Kidney glomerular epithelial cell (primary cell): ENCODE measurements around the gene TMEM106C.
A peak's percentile ranks its signal among the peaks of the same experiment; 100 is the strongest.

Experiments used
- DNase-seq: peaks from one replicate; lab custom pipeline; 2025; lab: John Stamatoyannopoulos, UW

TMEM106C gene

DNA sequence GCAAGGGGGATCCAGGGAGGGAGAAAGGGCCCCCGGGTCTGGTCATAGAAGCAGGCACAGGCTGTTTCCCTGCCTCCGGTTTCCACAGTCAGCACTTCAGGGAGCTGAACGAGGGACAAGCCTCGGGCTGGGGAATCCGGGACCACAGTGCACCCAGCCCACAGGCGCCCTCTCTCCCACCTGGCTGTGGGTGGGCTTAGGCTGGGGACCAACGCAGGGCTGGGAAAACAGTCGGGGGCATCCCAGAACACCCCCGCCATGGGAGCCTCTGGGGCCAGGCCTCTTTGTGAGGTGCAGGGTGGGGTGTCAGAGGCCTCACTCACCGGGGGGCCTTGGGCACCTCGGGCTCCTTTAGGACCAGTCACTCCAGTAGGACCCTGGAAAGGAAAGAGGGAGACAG is 16.3 kb downstream of the TMEM106C start:
- DNase-seq = no peak

GRCh38 chr12:47980197-47980596 is 16.8 kb downstream of the TMEM106C start:
- no peak for DNase-seq

- no peak for DNase-seq
These were observed 17.5 kb downstream of the TMEM106C start for GRCh38 chr12:47980779-47981495.

DNA sequence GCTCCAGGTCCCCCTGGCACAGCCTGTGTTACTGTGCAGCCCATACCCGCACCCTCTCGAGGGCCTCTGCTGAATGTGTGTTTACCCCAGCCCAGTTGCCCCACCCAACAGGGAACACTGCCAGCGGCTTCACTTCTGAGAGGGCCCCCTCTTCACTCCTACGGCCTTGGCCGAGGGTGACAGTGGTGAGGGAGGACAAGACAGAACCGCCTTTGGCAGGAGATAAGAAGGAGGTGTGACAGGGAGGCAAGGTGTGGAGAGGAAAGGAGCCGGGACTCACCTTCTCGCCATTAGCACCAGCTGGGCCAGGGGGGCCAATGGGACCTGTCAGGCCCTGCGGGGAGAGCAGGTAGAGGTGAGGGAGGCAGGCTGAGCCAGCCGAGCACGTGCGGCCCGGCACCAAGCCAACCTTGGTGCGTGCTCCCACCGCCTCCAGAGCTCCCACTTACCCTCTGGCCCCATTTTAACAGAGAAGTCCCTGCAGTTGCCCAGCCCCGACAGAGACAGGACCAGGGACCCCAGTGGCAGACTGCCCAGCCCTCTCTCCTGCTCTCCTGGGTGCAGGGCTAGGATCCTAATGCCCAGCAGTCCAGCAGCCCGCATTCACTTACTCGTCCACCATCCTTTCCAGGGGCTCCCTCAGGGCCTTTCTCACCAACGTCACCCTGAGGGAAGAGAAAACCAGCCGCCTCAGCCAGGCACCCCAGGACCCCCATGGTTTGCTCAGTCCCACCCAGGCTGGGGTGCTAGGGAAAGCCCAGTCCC is 18.3 kb downstream of the TMEM106C start:
- no peak for DNase-seq

- no peak for DNase-seq
These were observed 18.9 kb downstream of the TMEM106C start for GRCh38 chr12:47982311-47982710.

GRCh38 chr12:47982770-47983169 is 19.4 kb downstream of the TMEM106C start:
- DNase-seq = no peak

DNA sequence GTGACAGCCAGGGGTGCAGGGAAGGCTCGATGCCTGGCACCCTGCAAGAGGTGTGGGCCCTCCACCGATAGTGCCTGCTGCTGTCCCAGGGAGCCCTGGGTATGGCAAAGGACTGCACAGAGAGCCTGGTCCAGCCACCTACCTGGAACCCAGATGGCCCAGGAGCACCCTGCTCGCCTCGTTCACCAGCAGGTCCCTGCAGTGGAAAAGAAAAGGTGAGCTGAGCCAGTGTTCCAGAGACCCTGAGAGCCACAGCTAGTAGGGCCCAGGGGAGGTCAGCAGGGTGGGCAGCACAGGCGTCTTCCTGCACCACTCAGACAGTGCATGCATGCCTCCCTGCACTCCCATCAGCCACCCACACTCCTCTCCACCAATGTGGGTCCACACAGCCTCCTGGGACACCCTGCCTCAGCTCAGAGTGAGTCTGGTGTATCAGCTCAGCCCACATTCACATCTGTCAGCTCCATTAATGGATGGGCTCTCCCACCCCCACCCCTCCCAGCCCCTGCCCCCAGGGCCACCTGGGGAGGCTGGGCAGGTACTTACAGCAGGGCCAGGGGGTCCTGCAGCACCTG is 20.2 kb downstream of the TMEM106C start:
- DNase-seq = no peak

DNA sequence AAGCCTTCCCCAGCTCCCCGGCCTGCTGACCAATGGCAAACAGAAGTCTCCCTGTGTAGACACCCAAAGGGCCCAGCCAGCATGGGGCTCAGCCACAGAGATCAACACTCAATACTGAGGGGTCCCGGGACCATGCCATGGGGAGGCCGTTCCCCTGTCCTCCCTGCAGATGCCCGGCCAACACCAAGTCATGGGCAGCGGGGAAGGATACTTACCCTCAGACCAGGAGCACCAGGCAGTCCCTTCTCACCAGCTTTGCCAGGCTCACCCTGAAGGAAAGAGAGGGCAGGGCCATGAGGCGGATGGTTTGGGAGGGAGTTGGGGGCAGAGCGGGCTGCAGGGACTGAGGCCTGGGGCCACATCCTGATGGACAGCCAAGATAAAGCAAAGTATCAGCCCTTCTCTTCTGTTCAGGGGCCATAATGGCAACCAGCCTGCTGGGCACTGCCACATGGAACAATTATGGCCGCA is 21.0 kb downstream of the TMEM106C start:
- no peak for DNase-seq

DNA sequence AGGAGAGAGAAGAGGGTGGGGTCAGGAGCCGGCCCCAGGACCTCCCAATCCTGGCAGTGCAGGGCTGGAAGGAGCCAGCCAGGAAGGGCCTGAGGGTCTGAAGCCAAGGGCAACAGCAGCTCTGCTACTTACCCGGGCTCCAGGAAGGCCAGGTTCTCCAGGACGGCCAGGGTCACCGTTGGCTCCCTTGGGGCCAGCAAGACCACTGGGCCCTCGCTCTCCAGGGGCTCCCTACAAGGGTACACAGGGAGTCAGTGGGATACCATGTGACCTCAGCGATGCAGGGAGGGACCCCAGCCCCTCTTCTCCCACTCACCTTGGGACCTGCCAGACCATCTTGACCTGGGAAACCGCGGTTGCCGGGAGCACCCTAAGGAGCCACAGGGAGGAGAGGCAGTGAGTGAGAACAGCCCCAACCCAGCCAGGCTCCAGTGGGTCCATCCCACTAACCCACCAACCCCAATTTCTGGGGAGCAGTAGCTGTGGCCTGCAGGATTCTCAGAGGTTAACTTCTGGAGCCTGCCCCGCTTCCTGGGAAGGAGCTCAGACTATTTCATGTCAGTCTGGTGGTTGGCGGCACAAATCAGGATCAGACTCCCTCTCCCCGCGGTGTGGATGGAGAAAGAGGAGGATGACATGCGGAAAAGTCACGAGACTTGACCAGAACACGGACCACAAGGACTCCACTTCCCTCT is 22.3 kb downstream of the TMEM106C start:
- no peak for DNase-seq

DNA sequence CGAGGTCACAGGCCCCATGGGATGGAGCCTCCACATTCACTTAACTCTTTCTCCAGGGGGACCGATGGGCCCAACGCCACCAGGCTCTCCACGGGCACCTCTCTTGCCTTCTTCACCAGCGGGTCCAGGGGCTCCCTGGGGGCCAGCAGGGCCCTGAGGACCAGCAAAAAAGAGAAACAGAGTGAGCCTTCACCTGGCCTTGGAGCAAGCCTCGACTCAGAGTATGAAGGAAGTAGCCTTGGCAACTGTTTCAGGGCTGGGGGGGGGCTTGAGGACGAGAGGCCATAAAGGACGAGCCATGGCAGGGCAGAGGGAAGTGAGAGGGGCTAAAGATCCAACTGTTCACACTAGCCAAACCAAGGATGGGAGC is 22.9 kb downstream of the TMEM106C start:
- no peak for DNase-seq

DNA sequence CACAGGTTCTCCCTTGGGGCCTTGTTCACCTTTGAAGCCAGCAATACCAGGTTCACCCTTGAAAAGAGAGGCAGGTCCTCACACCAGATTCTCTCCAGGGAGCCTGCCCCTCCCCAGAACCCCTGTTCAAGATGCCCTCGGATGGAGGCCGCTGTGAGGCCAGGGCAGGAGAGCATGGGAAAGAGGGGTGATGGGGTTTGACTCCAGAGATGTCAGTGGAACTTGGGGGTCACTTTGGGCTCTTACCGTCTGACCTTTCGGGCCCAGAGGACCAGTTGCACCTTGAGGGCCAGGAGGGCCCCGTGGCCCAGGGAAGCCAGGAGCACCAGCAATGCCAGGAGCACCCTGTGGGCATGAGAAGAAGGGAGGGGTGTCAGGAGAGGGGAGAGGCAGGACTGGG is 23.4 kb downstream of the TMEM106C start:
- DNase-seq = no peak

DNA sequence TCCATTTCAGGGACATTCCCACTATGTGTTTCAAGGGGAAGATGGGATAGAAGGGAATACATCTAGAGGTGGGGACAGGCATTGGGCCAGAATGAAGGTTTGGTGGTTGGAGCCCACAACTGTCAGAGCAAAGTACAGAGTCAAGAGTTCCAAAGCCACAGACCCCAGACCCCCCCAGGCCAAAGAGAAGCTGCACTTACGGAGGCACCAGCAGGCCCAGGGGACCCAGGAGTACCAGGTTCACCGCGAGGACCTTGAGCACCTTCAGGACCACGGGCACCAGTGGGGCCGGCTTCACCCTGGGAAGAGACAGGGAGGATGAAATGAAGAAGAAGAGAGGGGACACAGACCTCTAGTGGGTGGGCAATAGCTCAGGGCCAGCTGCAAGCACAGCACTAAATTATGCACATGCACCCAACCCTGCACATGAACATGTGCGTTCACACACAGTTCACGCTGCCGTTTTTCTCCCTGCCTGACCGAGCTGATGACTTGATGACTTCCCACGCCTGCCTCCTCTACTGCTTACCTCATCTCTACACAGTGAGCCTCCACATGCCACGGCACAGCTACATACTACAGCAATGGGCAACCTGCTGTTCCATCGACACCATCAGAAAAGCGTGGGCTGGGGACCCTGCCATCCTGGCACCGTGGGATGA is 24.1 kb downstream of the TMEM106C start:
- no peak for DNase-seq

- peak; percentile 10 for DNase-seq
These were observed 25.0 kb downstream of the TMEM106C start for GRCh38 chr12:47988073-47989022.

DNA sequence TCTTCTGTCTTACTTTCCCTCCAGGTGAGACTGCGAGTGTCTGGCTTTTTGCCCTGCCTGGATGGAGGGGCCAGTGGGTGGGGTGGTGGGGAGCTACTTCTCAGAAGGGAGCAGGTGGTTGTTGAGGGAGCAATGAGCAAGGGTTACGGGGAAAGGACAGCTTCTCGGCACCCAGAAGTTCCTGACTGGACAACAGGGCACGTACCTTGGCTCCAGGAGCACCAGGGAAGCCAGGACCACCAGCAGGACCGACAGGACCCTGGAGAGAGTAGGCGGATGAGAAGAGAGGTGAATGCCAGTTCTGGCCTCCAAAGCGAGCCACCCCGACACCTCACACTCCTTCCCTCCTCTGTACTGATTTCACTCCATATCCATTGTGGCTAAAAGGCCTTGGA is 25.6 kb downstream of the TMEM106C start:
- no peak for DNase-seq

DNA sequence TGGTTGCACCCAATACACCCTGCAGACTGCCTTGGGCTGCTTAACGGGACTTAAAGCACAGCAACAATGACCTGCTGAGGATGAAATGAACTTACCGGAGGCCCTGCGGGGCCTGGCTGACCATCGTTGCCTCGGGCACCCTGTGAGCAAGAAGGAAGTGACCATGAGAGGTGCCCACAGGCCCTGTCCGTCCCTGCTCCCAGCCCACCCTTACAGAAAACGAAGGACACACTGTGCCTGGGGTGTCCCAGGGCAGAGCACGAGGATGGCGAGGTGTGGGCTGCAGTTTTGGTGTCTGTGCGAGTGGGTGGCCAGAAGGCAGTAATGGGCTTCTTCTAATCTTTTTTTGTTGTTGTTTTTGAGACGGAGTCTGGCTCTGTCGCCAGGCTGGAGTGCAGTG is 26.3 kb downstream of the TMEM106C start:
- no peak for DNase-seq

DNA sequence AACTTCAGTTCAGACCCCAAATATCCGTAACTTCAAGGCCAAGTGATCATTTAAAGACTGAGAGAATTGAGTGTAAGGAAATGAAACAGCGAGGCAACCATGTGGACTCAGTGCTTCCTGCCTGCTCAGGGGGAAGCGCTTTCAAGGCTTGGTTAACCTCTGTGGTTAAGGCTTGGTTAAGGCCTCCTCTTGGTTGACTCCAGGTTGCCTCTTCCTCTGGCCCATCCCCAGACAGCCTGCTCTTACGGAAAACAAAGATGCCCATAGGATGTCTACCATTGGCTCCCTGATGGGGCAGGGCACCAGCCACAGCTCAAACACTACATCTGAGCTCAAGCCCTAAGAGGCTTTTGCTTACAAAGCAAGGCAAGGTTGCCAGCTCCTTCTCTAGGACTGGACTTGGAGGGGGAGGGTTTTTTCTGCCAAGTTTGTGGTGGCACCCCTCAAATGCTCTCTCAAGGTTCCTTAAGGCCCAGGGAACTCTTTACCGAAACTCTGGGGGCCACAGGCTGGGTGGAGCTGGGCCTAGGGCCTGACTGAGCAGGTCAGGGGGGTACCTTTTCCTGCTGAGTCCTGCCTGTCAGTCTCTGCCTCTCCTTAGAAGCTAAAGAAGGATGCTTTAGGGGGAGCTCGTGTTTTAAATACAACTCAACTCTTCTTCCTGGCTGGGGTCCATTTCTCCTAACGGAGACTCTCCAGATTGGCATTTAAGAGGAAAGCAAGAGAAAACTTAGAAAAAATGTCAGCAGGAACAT is 27.1 kb downstream of the TMEM106C start:
- DNase-seq = no peak

- no peak for DNase-seq
These were observed 28.0 kb downstream of the TMEM106C start for GRCh38 chr12:47991106-47992061.

GRCh38 chr12:47992776-47993175 is 29.4 kb downstream of the TMEM106C start:
- no peak for DNase-seq

GRCh38 chr12:47993491-47993890 is 30.1 kb downstream of the TMEM106C start:
- no peak for DNase-seq
